GM15510 (cell line): ENCODE results near the gene ZDHHC14.

Experiments
- POLR2A ChIP-seq: IDR thresholded peaks from 3 replicates; pipeline ENCODE4 v1.6.1; 2011; ENCODE audit warnings: borderline replicate concordance; ENCODE audit not compliant: insufficient read length; ENCODE audit errors: extremely low read depth

ZDHHC14 gene

DNA sequence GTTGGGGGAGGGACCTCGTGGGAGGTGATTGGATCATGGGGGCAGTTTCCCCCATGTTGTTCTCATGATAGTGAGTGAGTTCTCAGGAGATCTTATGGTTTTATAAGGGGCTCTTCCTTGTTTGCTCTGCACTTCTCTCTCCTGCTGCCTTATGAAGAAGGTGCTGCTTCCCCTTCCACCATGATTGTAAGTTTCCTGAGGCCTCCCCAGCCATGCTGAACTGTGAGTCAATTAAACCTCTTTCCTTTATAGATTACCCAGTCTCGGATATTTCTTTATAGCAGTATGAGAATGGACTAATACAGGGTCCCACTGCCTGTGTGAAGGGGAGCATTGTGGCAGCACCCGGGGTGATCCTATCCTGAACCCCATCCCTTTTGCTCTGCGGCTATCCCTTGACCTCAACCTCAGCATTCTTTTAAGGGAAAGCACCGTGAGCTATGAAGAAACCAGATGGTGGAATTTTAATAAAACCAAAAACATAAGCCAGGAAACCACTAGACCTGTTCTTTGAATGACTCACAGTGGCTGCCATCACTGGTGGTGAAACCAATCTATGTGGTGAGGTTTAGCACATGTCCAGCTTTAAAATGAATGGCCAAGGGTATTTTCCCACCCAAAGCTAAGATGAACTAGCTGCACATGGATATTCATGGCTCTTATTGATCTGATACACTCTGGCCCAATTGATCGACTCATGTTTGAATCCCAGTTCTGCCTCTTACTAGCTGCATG lies 62.2 kb downstream of the ZDHHC14 start:
- no peak for TF ChIP-seq POLR2A

DNA sequence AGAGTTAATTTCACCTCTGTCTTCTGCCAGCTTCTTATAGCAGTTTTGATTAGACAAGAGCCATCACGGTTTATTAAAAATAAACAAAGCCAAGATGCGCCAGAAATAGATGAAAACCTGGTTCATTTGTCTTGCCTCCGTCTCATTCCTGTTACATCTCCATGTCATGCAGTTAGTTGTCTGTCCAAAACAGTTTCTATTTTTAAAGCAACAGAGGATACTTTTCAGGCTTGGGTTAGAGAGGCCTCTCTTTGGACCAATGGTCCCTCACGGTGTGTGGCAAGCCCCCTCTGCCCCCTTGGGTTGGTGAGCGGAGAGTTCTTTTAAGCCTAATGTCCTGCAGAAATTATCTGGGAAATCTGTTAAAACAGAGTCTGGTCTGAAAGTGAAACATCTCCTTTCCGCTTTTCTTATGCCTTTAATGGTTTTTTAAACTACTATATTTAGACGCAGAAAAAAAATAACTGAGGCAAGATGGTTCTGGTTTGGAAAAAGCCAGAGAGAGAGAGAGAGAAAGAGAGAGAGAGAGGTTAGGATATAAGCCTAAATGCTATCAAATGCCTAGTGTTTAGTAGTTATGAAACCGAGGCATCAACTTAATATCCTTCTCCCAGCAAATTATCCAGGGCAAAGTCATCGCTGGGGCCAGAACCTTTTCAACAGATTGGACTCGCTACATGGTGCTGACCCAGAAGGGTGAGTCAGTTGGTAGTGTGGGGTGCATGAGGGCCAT lies 64.5 kb downstream of the ZDHHC14 start:
- TF ChIP-seq POLR2A = no peak

DNA sequence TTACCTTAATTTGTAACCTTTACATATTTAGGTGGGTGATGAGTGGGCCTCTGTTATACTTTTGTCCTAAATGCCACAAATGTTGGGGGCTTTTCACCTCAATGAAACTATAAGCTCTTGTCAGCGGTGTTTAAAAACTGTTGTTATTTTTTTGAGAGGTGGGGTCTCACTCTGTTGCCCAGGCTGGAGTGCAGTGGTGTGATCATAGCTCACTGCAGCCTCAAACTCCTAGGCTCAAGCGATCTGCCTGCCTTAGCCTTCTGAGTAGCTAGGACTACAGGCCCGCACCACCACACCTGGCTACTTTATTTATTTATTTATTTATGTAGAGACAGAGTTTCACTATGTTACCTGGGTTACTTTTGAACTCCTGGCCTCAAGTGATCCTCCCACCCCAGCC lies 66.7 kb downstream of the ZDHHC14 start:
- TF ChIP-seq POLR2A = no peak

DNA sequence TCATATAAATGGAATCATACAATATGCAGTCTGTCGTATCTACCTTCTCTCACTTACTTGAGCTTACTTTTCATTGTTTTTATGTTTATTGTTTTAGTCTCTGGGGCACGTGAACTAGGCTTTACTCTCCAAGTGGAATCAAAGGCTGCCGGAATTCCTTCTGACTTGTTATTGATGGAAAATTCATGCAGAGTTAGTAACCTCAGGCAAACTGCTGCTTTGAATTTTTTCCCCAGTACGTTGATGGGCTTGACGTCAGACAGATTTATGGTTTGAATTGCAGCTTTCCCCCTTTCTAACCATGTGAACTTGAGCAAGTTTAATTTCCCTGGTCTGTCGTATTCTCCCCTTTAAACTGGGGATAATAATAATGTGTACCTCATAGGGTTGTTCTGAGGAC lies 68.6 kb downstream of the ZDHHC14 start:
- TF ChIP-seq POLR2A = no peak

DNA sequence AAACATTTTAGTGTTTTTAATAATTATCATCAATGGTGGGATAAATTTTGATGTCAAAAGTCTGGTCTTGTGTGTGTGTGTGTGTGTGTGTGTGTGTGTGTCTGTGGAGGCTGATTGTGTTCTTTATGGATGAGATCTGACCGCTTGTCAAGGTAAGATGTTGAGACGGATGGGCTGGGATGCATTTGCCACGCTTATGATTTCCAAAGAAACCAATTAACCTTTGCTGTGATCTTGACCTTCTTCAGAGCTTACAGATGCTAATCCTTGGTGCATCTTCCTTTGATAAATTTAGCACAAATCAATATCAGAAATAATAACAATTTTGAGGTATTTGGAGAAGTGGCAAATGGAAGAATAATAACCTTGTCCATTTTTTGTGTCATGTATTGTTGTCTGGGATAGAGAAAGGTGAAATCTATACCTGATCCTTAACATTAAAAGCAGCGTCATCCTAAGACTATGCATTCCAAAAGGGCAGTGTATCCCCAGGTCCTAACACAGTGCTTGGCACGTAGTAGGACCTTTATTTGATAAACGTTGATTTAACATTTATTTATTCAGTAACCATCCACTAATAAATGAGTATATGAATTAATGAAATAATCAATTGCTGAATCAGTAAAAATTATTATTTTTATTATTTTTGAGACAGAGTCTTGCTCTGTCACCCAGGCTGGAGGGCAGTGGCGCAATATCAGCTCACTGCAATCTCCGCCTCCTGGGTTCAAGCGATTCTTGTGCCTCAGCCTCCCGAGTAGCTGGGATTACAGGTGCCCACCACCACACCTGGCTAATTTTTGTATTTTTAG lies 70.1 kb downstream of the ZDHHC14 start:
- no peak for TF ChIP-seq POLR2A

DNA sequence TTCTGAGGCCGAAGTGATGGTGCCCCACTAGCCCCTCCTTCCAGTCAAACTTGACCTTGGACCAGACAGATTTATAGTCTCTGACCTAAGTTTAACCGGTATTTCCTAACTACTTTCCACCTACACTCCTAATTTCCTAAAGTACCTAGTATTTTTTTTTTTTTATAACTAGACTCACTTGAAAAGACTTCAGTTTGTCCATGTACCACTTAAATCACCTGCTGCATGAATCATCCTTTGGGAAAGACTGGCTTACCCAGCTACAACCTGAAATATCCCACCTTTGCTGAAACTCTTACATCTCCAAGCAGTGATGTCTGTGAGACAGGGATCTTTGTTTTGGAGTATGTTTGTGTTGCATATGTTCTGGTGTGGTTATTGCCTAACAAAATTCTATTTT lies 71.1 kb downstream of the ZDHHC14 start:
- TF ChIP-seq POLR2A = no peak

DNA sequence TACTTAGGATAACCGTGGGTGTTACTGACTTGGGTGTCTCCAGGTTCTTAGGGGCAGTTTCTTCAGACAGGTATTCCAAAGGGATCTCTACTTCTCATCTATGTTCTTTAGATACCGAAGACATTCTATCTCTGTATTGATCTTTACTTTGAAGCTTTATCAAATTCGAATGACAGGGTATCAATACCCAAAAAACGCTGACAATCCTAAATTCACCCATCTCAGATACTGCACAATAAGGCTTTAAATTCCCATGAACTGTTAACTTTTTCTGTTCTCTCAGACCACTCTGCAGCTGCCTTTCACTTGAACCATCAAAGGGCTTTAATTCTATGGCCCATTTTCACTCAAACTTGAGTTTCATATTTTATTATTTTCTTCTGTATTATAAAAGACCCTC lies 72.1 kb downstream of the ZDHHC14 start:
- TF ChIP-seq POLR2A = no peak

DNA sequence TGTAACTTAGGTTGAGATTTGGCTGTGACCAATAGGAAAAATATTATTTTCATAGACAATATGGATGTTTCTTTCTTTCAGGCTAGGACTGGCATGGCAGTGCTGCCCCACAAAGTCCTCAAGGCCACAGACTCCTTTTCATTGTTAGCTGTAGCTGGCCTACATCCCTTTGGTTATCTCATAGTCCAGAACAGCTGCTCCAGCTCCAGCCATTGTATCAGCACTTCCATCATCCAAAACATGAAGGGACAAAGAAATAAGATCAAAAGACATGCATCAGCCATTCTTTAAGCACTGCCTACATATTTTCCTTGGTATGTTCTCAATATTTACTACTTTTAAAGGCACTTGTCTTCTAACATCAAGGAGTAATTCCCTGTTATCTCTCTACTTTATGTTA lies 73.0 kb downstream of the ZDHHC14 start:
- TF ChIP-seq POLR2A = no peak

DNA sequence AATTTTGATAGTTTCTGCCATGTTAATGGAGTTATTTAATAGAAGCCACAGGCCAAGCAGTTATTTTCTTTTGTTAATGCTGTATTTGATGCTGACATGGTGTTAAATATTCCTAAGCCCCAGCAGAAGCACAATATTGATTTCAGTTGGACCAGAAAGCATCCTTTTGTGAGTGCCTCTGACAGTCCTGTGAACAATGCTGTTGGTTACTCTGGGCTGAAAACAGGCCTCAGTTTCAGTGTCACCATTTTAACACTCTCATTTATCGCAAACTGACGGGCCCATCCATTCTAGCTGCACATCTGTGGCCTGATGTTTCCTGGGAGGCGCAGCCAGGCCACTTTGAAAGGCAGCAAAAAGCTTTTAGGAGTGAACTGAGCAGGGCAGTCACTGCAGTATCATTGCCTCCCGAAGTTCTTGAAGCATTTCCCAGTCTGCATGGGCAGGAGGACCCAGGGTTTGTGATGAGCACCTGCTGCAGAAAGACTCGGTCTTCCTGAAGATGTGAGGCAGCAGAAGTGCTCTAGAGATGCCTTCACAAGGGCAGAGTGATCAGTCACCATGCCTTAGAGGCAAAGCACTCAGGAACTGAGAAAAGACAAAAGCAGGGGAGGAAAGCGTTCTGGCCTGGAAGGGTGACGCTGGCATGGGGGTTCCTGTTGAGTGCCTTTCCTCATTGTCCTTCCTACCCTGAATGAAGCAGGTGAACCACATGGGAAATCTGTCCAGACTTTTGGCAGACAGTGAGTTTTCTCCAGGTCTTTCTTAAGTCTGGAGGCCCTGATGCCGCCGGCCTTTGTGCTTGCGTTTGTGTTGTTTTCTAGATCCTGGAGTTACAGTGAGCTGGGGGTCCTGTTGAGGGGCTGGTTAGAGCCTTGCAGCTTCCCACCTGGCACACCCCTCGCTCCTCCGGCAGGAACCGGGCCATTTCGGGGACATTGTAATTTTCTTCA lies 74.0 kb downstream of the ZDHHC14 start:
- TF ChIP-seq POLR2A = no peak

DNA sequence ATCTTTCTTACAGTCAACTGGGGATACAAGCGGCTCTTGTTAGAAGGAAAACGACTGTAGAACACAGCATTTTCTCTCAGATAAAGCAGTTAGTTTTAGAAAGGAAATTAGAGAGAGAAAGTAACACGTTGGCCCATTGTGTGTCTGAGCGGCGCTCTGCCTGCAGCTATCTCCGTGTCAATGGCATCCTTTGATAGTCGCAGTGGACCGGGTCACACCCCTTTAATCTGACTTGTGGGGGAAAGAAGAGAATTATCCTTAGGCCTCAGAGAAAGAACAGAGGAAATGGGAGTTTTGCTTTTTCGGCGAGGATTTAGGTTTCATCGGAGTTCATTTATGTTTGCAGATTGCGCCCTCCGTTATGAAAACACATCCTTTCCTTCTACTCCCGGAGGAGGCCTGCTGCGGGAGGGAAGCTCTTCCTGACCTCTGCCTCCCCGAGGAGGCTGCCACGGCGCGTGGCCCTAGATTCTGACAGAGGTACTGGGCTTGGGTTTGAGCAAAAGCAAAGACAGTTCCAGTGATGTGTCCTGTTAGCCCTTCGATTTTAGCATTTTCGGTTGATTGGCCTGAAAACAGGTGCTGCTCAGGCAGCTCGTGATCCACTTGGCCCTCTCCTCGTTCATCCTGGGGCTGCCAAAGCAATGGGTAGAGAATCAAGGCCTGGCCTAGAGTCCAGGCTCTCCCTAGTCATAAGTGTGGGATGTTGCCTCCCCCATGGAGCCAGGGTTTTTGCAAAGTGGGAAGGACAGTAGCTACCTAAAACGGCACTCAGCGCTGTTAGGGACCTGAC lies 74.9 kb downstream of the ZDHHC14 start:
- TF ChIP-seq POLR2A = no peak

DNA sequence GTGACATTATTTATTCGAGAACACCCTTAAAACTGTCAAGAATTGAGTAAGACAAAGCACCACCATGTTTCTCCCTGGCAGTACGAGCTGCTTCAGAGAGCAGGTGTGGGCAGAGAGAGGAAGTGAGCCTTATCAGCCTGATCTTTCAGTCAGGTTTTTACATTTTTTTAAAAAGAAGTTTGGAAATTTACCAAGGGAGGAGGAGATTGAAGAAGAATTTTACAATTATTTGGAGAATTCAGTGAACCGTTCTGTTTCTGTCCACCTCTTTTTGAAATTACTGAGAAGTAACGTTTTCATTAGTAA lies 75.5 kb downstream of the ZDHHC14 start:
- no peak for TF ChIP-seq POLR2A

DNA sequence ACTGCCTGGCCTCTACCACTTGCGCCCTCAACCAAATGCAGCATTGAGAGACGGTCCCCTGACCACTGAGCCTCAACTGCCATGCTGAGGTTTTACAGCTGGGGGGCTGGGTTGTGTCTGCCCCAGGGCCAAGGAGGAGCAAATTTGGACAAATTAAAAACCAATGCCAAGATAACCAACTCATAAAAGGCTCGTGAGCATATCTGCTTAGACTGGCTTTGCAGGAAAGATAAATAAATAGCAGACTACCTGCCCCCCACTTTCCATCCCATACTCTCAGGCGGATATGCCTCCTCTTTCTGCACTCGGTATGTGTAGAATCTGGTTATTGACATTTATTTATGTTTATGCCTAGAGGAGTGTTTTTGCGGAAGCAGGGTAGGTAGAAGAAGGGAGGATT lies 76.8 kb downstream of the ZDHHC14 start:
- no peak for TF ChIP-seq POLR2A

DNA sequence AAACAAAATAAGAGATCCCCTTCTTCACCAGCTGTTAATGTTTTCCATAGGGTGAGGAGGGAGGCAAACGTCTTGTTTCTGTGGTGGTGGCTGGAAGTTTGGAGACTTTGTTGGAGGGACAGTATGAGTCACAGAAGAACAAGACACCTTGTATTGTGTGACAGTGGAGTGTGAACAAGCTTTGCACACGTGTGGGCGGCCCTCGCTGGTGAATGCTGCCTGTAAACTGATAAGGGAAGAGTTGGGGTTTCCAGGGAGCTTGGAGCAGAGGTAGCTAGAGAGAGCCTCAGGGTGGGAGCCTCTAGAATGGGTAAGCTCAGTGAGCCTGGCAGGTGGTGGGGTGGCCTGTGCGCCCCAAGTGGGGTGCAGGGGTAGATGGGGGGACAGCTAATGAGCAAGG lies 78.3 kb downstream of the ZDHHC14 start:
- no peak for TF ChIP-seq POLR2A
